A549 (cell line): Measurements from ENCODE around the gene CMC2. TPM values are rescaled to one million over a fixed set of nuclear protein-coding genes. Genes with fewer than 3 reads are reported as not detected.
A peak's percentile ranks its signal among the peaks of the same experiment; 100 is the strongest.

Experiments
- ATAC-seq, 2 experiments: fragments of 200-7000 bp in 1 of 2; fragments of >200 bp in 1 of 2; cut with Nextera tagmentation in 1 of 2; cut with Tn5 transposase in 1 of 2; 3 replicates each; pipeline versions ENCODE4 v1.8.0 to v1.9.1; 2018 to 2020; ENCODE audit warnings: mild to moderate bottlenecking in 1 of 2, moderate library complexity in 1 of 2
- CTCF ChIA-PET: fragments of 300-600 bp; sonication (Branson Sonifier 250); formaldehyde crosslinking; extraction: SDS; loops from one replicate; lab custom pipeline; 2021; ENCODE audit warnings: antibody characterized with exemption, inconsistent platforms; lab: Yijun Ruan, JAX
- POLR2A ChIA-PET: fragments of 350-600 bp; formaldehyde crosslinking; extraction: SDS; loops from one replicate; lab custom pipeline; 2021; ENCODE audit warnings: antibody characterized with exemption, inconsistent platforms; lab: Yijun Ruan, JAX
- DNase-seq, 2 experiments: peaks; one replicate each; pipeline versions ENCODE4 v3.0.0 to v3.0.0-alpha.2; 2011 to 2016; ENCODE audit warnings: low read depth in 1 of 2, low spot score in 1 of 2
- FAIRE-seq: peaks from 2 replicates; lab custom pipeline; 2011; peaks lifted over from hg19 to GRCh38; lab: Jason Lieb, UNC
- H3K27ac ChIP-seq, 2 experiments: fragments of >200 bp; sonication (Bioruptor Twin); formaldehyde crosslinking; 3 replicates each; pipeline ENCODE4 v1.5.1; 2016 to 2017
- H3K4me1 ChIP-seq: fragments of >200 bp; sonication (Bioruptor Twin); formaldehyde crosslinking; 3 replicates; pipeline ENCODE4 v1.6.1; 2016
- H3K4me2 ChIP-seq: fragments of >200 bp; sonication (Bioruptor Twin); formaldehyde crosslinking; 3 replicates; pipeline ENCODE4 v1.6.1; 2016
- H3K4me3 ChIP-seq: fragments of >200 bp; sonication (Bioruptor Twin); formaldehyde crosslinking; 3 replicates; pipeline ENCODE4 v1.5.1; 2016
- H3K9me3 ChIP-seq: fragments of >200 bp; sonication (Bioruptor Twin); formaldehyde crosslinking; 3 replicates; pipeline ENCODE4 v1.6.1; 2016
- BCL3 ChIP-seq: fragments of >200 bp; sonication (Bioruptor Twin); formaldehyde crosslinking; IDR thresholded peaks from 3 replicates; pipeline ENCODE4 v1.6.1; 2016
- BHLHE40 ChIP-seq: IDR thresholded peaks from 2 replicates; pipeline ENCODE4 v1.6.1; 2012; ENCODE audit warnings: low read depth, low read length, inconsistent platforms
- CBX2 ChIP-seq: fragments of 200-600 bp; sonication (generic); IDR thresholded peaks from 2 replicates; pipeline ENCODE4 v1.6.1; 2016; ENCODE audit warnings: low read depth, mild to moderate bottlenecking, borderline replicate concordance
- CHD2 ChIP-seq: fragments of 150-350 bp; IDR thresholded peaks from 2 replicates; pipeline ENCODE4 v1.6.1; 2014; ENCODE audit warnings: low read length; ENCODE audit not compliant: partially characterized antibody
- CTCF ChIP-seq: fragments of >200 bp; sonication (Bioruptor Twin); formaldehyde crosslinking; IDR thresholded peaks from 3 replicates; pipeline ENCODE4 v1.5.1; 2016
- E2F6 ChIP-seq: IDR thresholded peaks from 2 replicates; pipeline ENCODE4 v1.6.1; 2012; ENCODE audit warnings: low read depth, borderline replicate concordance
- EHF ChIP-seq: fragments of 250-450 bp; sonication (Bioruptor Pico); IDR thresholded peaks from 2 replicates; pipeline ENCODE4 v1.5.0; 2020; ENCODE audit warnings: mild to moderate bottlenecking
- EP300 ChIP-seq, 2 experiments: fragments of >200 bp; sonication (Bioruptor Twin); formaldehyde crosslinking; IDR thresholded peaks; 2 replicates in 1 of 2; 3 replicates in 1 of 2; pipeline ENCODE4 v1.6.1; 2016 to 2017
- HDAC2 ChIP-seq: fragments of 200-600 bp; sonication (generic); IDR thresholded peaks from 2 replicates; pipeline ENCODE4 v1.6.1; 2016
- HEYL ChIP-seq: fragments of 250-450 bp; sonication (Bioruptor Pico); IDR thresholded peaks from 2 replicates; pipeline ENCODE4 v1.8.0; 2021; ENCODE audit warnings: mild to moderate bottlenecking, moderate library complexity
- HOXB5 ChIP-seq: fragments of 250-450 bp; sonication (Bioruptor Pico); IDR thresholded peaks from 2 replicates; pipeline ENCODE4 v1.5.0; 2020; ENCODE audit warnings: mild to moderate bottlenecking, moderate library complexity
- JUNB ChIP-seq: fragments of >200 bp; sonication (Bioruptor Twin); formaldehyde crosslinking; IDR thresholded peaks from 2 replicates; pipeline ENCODE4 v1.6.1; 2016
- MAFK ChIP-seq: fragments of 450-650 bp; IDR thresholded peaks from 2 replicates; pipeline ENCODE4 v1.6.1; 2014; ENCODE audit not compliant: partially characterized antibody
- MYC ChIP-seq: IDR thresholded peaks from 2 replicates; pipeline ENCODE4 v1.6.1; 2012; ENCODE audit warnings: mild to moderate bottlenecking, inconsistent platforms, low read length, improper control_type of control experiment, borderline replicate concordance
- NFE2L2 ChIP-seq: fragments of 150-350 bp; conservative IDR thresholded peaks from 2 replicates; pipeline ENCODE4 v1.6.1; 2014; ENCODE audit warnings: low read length
- NR3C1 ChIP-seq: fragments of >200 bp; sonication (Bioruptor Twin); formaldehyde crosslinking; IDR thresholded peaks from 3 replicates; pipeline ENCODE4 v1.6.1; 2017
- RCOR1 ChIP-seq: fragments of 150-350 bp; IDR thresholded peaks from 2 replicates; pipeline ENCODE4 v1.6.1; 2014; ENCODE audit warnings: antibody characterized with exemption, low read length, low read depth
- RFX5 ChIP-seq: fragments of 450-650 bp; IDR thresholded peaks from 2 replicates; pipeline ENCODE4 v1.7.1; 2014; ENCODE audit warnings: antibody characterized with exemption, mild to moderate bottlenecking, moderate library complexity
- SMC3 ChIP-seq: fragments of >200 bp; sonication (Bioruptor Twin); formaldehyde crosslinking; IDR thresholded peaks from 3 replicates; pipeline ENCODE4 v1.6.1; 2018; ENCODE audit warnings: inconsistent platforms
- TP53 ChIP-seq: fragments of 250-450 bp; sonication (Bioruptor Pico); IDR thresholded peaks from 2 replicates; pipeline ENCODE4 v1.5.0; 2021; ENCODE audit warnings: mild to moderate bottlenecking, moderate library complexity
- ZC3H11A ChIP-seq: fragments of 450-650 bp; IDR thresholded peaks from 2 replicates; pipeline ENCODE4 v1.6.1; 2014; ENCODE audit warnings: antibody characterized with exemption, mild to moderate bottlenecking
- ZFP36 ChIP-seq: fragments of 450-650 bp; IDR thresholded peaks from 2 replicates; pipeline ENCODE4 v1.6.1; 2014; ENCODE audit warnings: borderline replicate concordance; ENCODE audit not compliant: partially characterized antibody
- ZNF302 ChIP-seq: fragments of 250-450 bp; sonication (Bioruptor Pico); IDR thresholded peaks from 2 replicates; pipeline ENCODE4 v1.9.0; 2021; ENCODE audit warnings: inconsistent platforms, mild to moderate bottlenecking, moderate library complexity
- ZSCAN20 ChIP-seq: fragments of 250-450 bp; sonication (Bioruptor Pico); IDR thresholded peaks from 2 replicates; pipeline ENCODE4 v1.8.0; 2022; ENCODE audit warnings: mild to moderate bottlenecking, moderate library complexity
- WGBS: methylation state at CpG from one replicate; pipeline ENCODE4 v1.1.6; 2017; ENCODE audit errors: missing lambda C conversion rate; 5-methylcytosine and 5-hydroxymethylcytosine counted together
- polyA plus RNA-seq, 4 experiments: library from polyadenylated mRNA; depleted of rRNA in 3 of 4; stranded (reverse); fragments of >200 nt; fragmentation: RNase III in 1 of 4; extraction: RNeasy Plus Mini Kit Qiagen cat#74134 plus additional on column Dnase treatment in 1 of 4; gene quantifications; 2 replicates in 3 of 4; 3 replicates in 1 of 4; pipeline ENCODE4 v1.2.3, GENCODE V29; 2011 to 2017

The CMC2 gene
- polyA plus RNA-seq, 2 of the 4 experiments (the other 2 are of a cell fraction): 143 to 207 TPM

- TF ChIP-seq MAFK (peak; percentile 93), NFE2L2 (peak; percentile 68), HEYL (CRISPR knock-in tag) (no peak)
- no peak overlapping the region for H3K4me3 ChIP-seq
- DNase-seq: peak in 1 of 2 experiments; percentile 31
- WGBS: 84% methylated on average over 6 of the region's 6 CpGs
- H3K9me3 ChIP-seq: no peaks in the 10 kb centered on the region
- POLR2A ChIA-PET: interaction anchor here (1.8 kb wide), 1 partner anchor 9 kb away, joined by 5 read pairs; no protein-coding TSS in a partner anchor
- FAIRE-seq: no peak
- H3K27ac ChIP-seq: peak overlapping the region in 1 of 2 experiments; percentile 51; a peak in 1 of 6 replicates
- H3K4me2 ChIP-seq: peak overlapping the region; percentile 26; the same call in 2 of the 3 replicates
- CTCF ChIA-PET: interaction anchor here (0.7 to 1.4 kb wide), 3 partner anchors 10 to 35 kb away, joined by 3 to 4 read pairs (median 3); no protein-coding TSS in a partner anchor
- ATAC-seq: peak in 1 of 2 experiments; percentile 49; a peak in 2 of 6 replicates
- peaks cover 26% of the 10 kb centered on the region for H3K4me1 ChIP-seq
These were observed 22.4 kb downstream of the CMC2 start for GRCh38 chr16:80984124-80984892.

GRCh38 chr16:80982646-80983045 is 24.0 kb downstream of the CMC2 start:
- TF ChIP-seq ZC3H11A (no peak), HEYL (CRISPR knock-in tag) (no peak), E2F6 (no peak), CBX2 (no peak), ZFP36 (no peak), SMC3 (no peak), MYC (no peak), JUNB (no peak), CHD2 (no peak), ZSCAN20 (CRISPR knock-in tag) (no peak), RCOR1 (no peak), TP53 (CRISPR knock-in tag) (no peak), EHF (CRISPR knock-in tag) (no peak), BHLHE40 (no peak), RFX5 (no peak)
- ATAC-seq (no peak), DNase-seq (no peak), FAIRE-seq (no peak)
- WGBS: 67% methylated on average over 4 of the region's 4 CpGs
- Histone ChIP-seq H3K9me3 (no peaks in the 10 kb centered on the region), H3K4me1 (peaks cover 30% of the 10 kb centered on the region), H3K4me3 (no peak overlapping the region), H3K27ac (no peak overlapping the region), H3K4me2 (no peak overlapping the region)
- ChIA-PET CTCF (no interaction called here), POLR2A (no interaction called here)

DNA sequence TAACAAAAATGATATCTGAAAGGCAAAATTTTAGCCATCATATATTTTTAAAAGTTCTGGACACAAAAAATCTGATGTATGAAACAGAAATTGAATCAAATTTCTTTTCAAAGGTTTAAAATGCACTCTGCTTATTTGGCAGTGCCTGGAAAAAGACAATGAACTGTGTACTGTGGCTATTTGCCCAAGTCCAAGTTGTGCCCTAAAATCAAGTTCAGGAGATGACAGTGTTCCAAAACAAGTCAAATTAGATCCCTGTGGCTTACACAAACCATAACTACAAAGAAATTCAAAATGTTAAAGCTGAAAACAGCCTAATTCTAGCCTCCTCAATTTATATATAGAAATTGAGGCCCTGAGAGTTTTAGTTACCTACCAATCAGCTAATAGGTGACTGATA is 25.6 kb downstream of the CMC2 start:
- ChIA-PET POLR2A (no interaction called here), CTCF (interaction anchor here (1.2 kb wide), 1 partner anchor 24 kb away, joined by 6 read pairs; no protein-coding TSS in a partner anchor)
- DNase-seq (no peak), ATAC-seq (no peak), FAIRE-seq (no peak)
- Histone ChIP-seq H3K4me2 (no peak overlapping the region), H3K9me3 (no peaks in the 10 kb centered on the region), H3K27ac (no peak overlapping the region), H3K4me3 (no peak overlapping the region), H3K4me1 (peaks cover 27% of the 10 kb centered on the region)
- TF ChIP-seq EP300 (IDR thresholded peaks at IDR 0.05) (no peak), ZFP36 (no peak), RFX5 (no peak), NR3C1 (no peak), HDAC2 (no peak), ZC3H11A (no peak), HOXB5 (CRISPR knock-in tag) (no peak), BCL3 (no peak), HEYL (CRISPR knock-in tag) (no peak), MYC (no peak), ZNF302 (no peak), RCOR1 (no peak), CTCF (no peak), EHF (CRISPR knock-in tag) (no peak)
